OCI-LY1 (cell line): ENCODE data around the gene TNRC6C.
"Not testable (repeated sequence)": the region's sequence is repeated elsewhere in the genome, so short reads cannot be mapped to it uniquely, and the experiment has no call there.

Experiments
- H2AFZ ChIP-seq: fragments of 200-600 bp; sonication (generic), shearing (Covaris generic); 2 replicates; pipeline ENCODE4 v1.6.0; 2014; ENCODE audit warnings: antibody characterized with exemption, mild to moderate bottlenecking, low read length
- H3F3A ChIP-seq: fragments of 200-600 bp; sonication (generic), shearing (Covaris generic); 2 replicates; pipeline ENCODE4 v1.6.0; 2014; ENCODE audit warnings: mild to moderate bottlenecking, antibody characterized with exemption, low read length, moderate library complexity; ENCODE audit not compliant: insufficient read depth
- H3K27ac ChIP-seq: fragments of 200-600 bp; sonication (generic); 2 replicates; pipeline ENCODE4 v1.5.1; 2014; ENCODE audit warnings: low read length, mixed run types, mild to moderate bottlenecking, low read depth; ENCODE audit not compliant: poor library complexity, severe bottlenecking
- H3K27me3 ChIP-seq: fragments of 200-600 bp; sonication (generic); 2 replicates; pipeline ENCODE4 v1.6.0; 2014; ENCODE audit warnings: antibody characterized with exemption, mild to moderate bottlenecking, low read length, moderate library complexity; ENCODE audit not compliant: insufficient read depth
- H3K36me3 ChIP-seq: fragments of 200-600 bp; sonication (generic); 2 replicates; pipeline ENCODE4 v1.6.1; 2014; ENCODE audit warnings: mild to moderate bottlenecking, antibody characterized with exemption, low read length, moderate library complexity, mixed read lengths; ENCODE audit not compliant: insufficient read depth
- H3K4me1 ChIP-seq: fragments of 200-600 bp; sonication (generic); 2 replicates; pipeline ENCODE4 v1.5.1; 2014; ENCODE audit warnings: mild to moderate bottlenecking, low read length, moderate library complexity; ENCODE audit not compliant: insufficient read depth, severe bottlenecking
- H3K4me2 ChIP-seq: fragments of 200-600 bp; sonication (generic), shearing (Covaris generic); 2 replicates; pipeline ENCODE4 v1.6.1; 2014; ENCODE audit warnings: low read length
- H3K4me3 ChIP-seq: fragments of 200-600 bp; sonication (generic); 2 replicates; pipeline ENCODE4 v1.5.1; 2014; ENCODE audit warnings: low read length, low read depth, mild to moderate bottlenecking, mixed read lengths; ENCODE audit not compliant: poor library complexity, severe bottlenecking
- H3K79me2 ChIP-seq: fragments of 200-600 bp; shearing (Covaris generic); 2 replicates; pipeline ENCODE4 v1.6.1; 2016; ENCODE audit warnings: mixed run types, low read length, mixed read lengths; ENCODE audit not compliant: insufficient read depth
- H3K9ac ChIP-seq: fragments of 200-600 bp; sonication (generic), shearing (Covaris generic); 2 replicates; pipeline ENCODE4 v1.6.1; 2014; ENCODE audit warnings: mild to moderate bottlenecking, low read length, mixed read lengths
- H3K9me2 ChIP-seq: fragments of 200-600 bp; sonication (generic), shearing (Covaris generic); 2 replicates; pipeline ENCODE4 v1.6.1; 2014; ENCODE audit warnings: low read depth, mild to moderate bottlenecking, low read length, mixed read lengths
- H3K9me3 ChIP-seq: fragments of 200-600 bp; shearing (Covaris generic); 2 replicates; pipeline ENCODE4 v1.6.1; 2014; ENCODE audit warnings: low read length, mixed read lengths
- H4K20me1 ChIP-seq: fragments of 200-600 bp; sonication (generic), shearing (Covaris generic); 2 replicates; pipeline ENCODE4 v1.6.0; 2016; ENCODE audit warnings: mild to moderate bottlenecking, low read length; ENCODE audit not compliant: insufficient read depth
- EZH2 ChIP-seq: fragments of 200-600 bp; sonication (generic), shearing (Covaris generic); IDR thresholded peaks from 2 replicates; pipeline ENCODE4 v1.8.0; 2017; ENCODE audit warnings: borderline replicate concordance, mixed run types, mild to moderate bottlenecking, antibody characterized with exemption, low read length, moderate library complexity, mixed read lengths
- TF ChIP-seq, protein P1 (sequence below): fragments of 200-600 bp; sonication (generic), shearing (Covaris generic); IDR thresholded peaks from 2 replicates; pipeline ENCODE4 v1.5.1; 2017; ENCODE audit warnings: mild to moderate bottlenecking, antibody characterized with exemption, low read length, moderate library complexity, mixed read lengths

TNRC6C gene

DNA sequence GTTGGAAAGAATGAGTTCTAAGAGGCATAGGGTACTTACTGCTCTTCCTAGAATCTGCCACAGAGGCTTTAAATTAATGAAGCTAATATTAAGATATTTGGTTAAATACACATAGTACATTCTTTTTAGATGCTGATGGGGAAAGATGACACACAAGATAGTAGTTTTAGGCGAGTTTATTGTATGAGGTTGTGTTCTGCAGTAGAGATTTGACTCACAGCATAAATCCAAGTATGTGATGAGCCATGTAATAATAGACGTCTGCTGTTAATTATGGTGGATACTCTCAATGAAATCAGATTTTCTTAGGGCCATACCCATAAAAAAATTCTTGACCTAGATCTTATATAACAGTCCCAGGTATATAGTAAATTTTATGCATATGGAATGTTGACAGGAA, 8.0 kb downstream of the TNRC6C start:
- peaks cover 4% of the 10 kb centered on the region; the same call in 1 of the 2 replicates for H3K27me3 ChIP-seq
- peaks cover 4% of the 10 kb centered on the region; the same call in 1 of the 2 replicates for H3K36me3 ChIP-seq
- H3K79me2 ChIP-seq = no peaks in the 10 kb centered on the region
- H3K4me2 ChIP-seq = no peak overlapping the region
- H3K9ac ChIP-seq = no peak overlapping the region
- no peak overlapping the region for H2AFZ ChIP-seq
- H3K4me3 ChIP-seq = no peak overlapping the region
- TF ChIP-seq, protein P1, sequence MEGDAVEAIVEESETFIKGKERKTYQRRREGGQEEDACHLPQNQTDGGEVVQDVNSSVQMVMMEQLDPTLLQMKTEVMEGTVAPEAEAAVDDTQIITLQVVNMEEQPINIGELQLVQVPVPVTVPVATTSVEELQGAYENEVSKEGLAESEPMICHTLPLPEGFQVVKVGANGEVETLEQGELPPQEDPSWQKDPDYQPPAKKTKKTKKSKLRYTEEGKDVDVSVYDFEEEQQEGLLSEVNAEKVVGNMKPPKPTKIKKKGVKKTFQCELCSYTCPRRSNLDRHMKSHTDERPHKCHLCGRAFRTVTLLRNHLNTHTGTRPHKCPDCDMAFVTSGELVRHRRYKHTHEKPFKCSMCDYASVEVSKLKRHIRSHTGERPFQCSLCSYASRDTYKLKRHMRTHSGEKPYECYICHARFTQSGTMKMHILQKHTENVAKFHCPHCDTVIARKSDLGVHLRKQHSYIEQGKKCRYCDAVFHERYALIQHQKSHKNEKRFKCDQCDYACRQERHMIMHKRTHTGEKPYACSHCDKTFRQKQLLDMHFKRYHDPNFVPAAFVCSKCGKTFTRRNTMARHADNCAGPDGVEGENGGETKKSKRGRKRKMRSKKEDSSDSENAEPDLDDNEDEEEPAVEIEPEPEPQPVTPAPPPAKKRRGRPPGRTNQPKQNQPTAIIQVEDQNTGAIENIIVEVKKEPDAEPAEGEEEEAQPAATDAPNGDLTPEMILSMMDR = no peak
- TF ChIP-seq EZH2 = no peak
- no peaks in the 10 kb centered on the region for H3K4me1 ChIP-seq
- H3K9me2 ChIP-seq = no peaks in the 10 kb centered on the region
- no peaks in the 10 kb centered on the region for H3F3A ChIP-seq
- no peak overlapping the region for H3K27ac ChIP-seq
- no peaks in the 10 kb centered on the region for H3K9me3 ChIP-seq
- 0 out of 2 replicates have a peak, but pooled peaks cover 3% of the 10 kb centered on the region for H4K20me1 ChIP-seq

DNA sequence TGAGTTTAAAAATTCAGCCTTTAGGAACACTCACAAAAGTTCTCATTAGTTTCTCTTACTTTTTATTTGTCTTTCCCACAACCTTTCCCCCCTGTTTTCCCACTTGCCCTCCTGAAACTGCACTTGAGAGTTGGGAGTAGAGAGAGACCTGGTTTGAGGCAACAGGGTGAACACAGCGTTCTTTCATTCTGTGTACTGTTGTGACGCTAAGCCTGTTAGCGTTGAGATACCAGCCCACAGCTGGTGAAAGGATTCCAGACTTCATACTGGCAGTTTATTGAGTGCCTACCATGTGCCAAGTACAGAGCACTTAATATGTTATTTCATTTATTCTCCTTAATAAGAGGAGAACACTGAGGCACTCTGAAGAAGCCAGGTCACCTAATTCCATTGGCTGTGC, 10.3 kb downstream of the TNRC6C start:
- H3K27ac ChIP-seq = no peak overlapping the region
- peaks cover 4% of the 10 kb centered on the region; the same call in 1 of the 2 replicates for H3K27me3 ChIP-seq
- H3K36me3 ChIP-seq = no peaks in the 10 kb centered on the region
- H3K9me3 ChIP-seq = no peaks in the 10 kb centered on the region
- H4K20me1 ChIP-seq = 0 out of 2 replicates have a peak, but pooled peaks cover 3% of the 10 kb centered on the region
- H3K4me2 ChIP-seq = no peak overlapping the region
- H3K4me1 ChIP-seq = no peaks in the 10 kb centered on the region
- no peak overlapping the region for H2AFZ ChIP-seq
- H3F3A ChIP-seq = no peaks in the 10 kb centered on the region
- H3K4me3 ChIP-seq = no peak overlapping the region
- TF ChIP-seq, protein P1 = no peak
- no peak for TF ChIP-seq EZH2
- no peak overlapping the region for H3K9ac ChIP-seq
- H3K79me2 ChIP-seq = no peaks in the 10 kb centered on the region
- no peaks in the 10 kb centered on the region for H3K9me2 ChIP-seq

DNA sequence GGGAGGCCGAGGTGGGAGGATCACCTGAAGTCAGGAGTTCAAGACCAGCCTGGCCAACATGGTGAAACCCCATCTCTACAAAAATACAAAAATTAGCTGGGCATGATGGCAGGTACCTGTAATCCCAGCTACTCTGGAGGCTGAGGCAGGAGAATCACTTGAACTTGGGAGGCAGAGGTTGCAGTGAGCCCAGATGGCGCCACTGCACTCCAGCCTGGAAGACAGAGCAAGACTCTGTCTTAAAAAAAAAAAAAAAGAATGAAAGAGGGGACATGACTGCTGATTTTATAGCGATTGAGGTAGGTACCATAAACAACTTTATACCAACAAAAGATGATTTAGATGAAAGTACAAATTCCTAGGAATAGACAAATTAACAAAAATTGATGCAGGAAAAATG, 13.8 kb downstream of the TNRC6C start:
- H3K27ac ChIP-seq, H3K9ac ChIP-seq, H3K9me3 ChIP-seq, H4K20me1 ChIP-seq, H3K4me2 ChIP-seq, H3K36me3 ChIP-seq, H3K27me3 ChIP-seq, H3F3A ChIP-seq, H3K9me2 ChIP-seq, H3K79me2 ChIP-seq, H2AFZ ChIP-seq, H3K4me1 ChIP-seq, H3K4me3 ChIP-seq: not testable (repeated sequence)

DNA sequence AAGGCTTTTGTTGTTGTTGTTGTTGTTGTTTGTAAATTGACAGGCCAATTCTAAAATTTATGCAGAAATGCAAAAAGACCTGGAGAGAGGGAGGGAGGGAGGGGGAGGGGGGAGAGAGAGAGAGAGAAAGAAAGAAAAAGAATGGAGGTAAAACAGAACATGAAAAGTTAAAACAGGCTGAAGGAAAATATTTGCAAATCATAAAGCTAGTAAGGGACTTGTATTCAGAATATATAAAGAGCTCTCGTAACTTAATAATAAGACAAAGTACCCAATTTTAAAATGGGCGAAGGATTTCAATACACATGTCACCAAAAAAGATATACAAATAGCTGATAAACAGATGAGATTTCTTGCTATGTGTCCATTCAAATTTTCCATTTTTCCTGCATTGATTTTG, 15.4 kb downstream of the TNRC6C start:
- Histone ChIP-seq H3K9ac (no peak overlapping the region), H3K36me3 (no peaks in the 10 kb centered on the region), H3K4me3 (no peak overlapping the region), H3K79me2 (no peaks in the 10 kb centered on the region), H2AFZ (no peak overlapping the region), H3K4me1 (no peaks in the 10 kb centered on the region), H4K20me1 (no peaks in the 10 kb centered on the region; the same call in 1 of the 2 replicates), H3K4me2 (no peak overlapping the region), H3K9me3 (no peaks in the 10 kb centered on the region), H3K9me2 (no peaks in the 10 kb centered on the region), H3K27me3 (no peaks in the 10 kb centered on the region), H3K27ac (no peak overlapping the region), H3F3A (no peaks in the 10 kb centered on the region)
- TF ChIP-seq, protein P1 = no peak
- no peak for TF ChIP-seq EZH2
